ENCODE data around the gene TCF20.

GRCh38 chr22:42280140-42280539, 9.7 kb upstream of the TCF20 start:
- TF ChIP-seq CTCF (IDR thresholded peaks at IDR 0.05), result no peak
- no peak for TF ChIP-seq EP300 (IDR thresholded peaks at IDR 0.05)

Measured in gastroesophageal sphincter (tissue), 3 donors.